SHP77 treated with DMSO at 0.1 percent for 48 hours (cell line): Measurements from ENCODE around the gene ESYT3.
"Not testable (repeated sequence)": the region's sequence is repeated elsewhere in the genome, so short reads cannot be mapped to it uniquely, and the experiment has no call there.

Source experiments
- DNase-seq: peaks from one replicate; lab custom pipeline; 2025; lab: John Stamatoyannopoulos, UW

Gene ESYT3

DNA sequence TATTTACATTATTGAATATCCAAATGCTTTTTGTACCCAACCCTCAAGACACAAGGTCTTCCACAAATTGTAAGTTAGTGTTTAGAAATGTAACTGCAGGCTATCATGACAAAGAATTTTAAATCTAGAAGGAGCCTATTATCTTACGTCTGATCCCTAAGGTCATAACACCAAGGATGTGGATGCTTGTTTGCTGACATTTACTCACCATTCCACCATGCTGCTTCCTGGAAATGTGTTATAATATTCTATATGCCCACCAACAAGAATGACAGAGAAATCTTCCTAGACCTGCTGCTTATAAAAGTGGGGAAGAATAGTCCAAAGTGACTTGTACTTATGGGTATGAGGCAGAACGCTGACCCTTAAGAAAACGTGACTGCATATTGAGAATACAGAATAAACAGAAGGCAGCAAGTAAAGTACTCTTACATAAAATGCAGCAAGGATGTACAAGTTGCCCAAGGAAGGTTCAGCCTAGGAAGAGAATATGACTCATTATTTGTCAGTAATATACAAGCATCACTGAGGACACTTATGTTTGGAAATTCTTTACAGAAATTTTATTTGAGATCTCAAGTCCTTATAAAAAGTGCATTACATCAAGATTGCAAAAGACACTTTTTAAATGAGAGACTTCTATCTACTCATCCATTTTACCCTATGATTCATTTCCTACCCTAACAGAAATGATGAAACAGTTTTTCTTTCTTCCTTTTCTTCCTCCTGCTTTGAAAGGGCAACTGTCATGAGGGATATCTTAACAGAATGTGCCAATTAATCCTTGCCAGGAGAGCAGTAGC lies 59.6 kb downstream of the ESYT3 start:
- DNase-seq, result no peak

DNA sequence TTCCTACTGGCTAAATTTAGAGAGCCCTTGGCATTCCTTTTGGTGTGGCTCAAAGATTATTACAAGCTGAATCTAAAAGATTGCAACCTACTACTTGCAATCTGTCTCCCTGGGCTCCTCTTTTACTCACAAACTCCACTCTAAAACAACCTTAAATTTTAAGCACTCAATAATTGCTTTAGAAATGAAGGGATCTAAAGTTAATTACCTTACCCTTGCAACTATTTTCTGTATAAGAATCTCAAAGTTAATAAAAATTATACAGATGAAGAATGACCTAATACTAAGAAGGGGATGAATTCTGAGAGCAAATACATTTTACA lies 60.2 kb downstream of the ESYT3 start:
- no peak for DNase-seq

DNA sequence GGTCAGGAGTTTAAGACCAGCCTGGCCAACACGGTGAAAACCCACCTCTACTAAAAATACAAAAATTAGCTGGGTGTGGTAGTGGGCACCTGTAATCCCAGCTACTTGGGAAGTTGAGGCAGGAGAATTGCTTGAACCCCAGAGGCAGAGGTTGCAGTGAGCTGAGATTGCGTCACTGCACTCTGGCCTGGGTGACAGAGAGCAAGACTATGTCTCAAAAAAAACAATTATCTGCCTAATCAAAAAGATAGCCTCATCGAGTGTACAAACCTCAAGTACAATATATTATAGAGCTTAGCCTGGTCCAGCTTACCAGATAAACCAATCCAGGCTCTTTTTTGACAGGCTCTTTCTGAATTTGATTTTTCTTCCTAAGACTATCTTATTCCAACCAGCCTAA lies 61.2 kb downstream of the ESYT3 start:
- DNase-seq, result not testable (repeated sequence)

DNA sequence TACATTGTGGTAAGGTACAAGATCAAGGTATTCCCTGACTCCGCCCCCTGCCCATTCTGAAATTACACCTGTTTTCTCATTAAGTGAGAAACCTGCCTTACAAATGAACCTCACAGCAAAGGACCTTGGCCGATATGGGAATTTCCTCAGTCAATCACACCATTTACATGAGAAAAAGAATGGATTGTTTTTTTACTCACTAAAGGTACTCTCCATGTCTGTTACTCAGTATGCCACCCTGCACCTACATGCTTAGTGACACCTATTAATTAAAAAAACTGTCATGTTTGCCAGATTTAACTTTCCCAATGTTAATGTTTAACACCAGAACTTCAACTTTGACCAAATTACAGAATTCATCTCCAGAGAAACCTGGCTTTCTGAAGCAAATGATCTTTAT lies 62.0 kb downstream of the ESYT3 start:
- no peak for DNase-seq

DNA sequence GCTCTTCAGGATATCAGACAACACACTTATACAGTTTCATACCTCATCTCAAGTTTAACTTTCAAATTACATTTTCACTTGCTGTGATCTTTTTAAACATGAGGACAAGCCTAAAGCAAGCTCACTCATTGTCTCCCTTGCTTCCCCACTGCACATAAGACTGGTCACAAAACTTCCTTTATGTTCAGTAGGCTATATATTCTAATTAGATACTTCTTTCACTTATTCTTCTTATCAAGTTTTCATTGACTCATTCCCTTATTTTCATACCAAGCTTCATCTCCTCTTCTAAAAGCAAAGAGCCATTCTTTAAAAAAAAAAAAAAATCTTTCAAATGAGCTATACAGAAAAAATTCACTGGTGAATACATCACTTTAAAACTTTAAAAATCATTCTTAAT lies 62.6 kb downstream of the ESYT3 start:
- no peak for DNase-seq

DNA sequence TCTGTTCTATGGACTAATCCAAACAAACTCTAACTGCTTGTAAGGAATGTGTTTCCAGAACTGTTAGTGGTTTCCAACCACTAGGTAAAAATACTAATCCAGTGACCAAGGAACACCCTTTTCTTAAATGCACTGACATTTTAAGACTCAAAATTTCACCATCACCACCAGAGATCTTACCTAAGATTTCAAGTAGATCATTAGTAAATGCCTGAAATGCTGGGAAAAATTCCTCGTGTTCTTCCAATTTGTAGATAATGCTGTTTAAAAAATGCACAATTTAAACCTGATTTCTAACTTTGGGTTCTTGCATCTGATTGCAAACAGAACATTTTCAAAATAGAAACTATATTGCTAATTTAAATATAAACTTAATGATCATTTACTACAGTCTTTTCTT lies 63.4 kb downstream of the ESYT3 start:
- no peak for DNase-seq

DNA sequence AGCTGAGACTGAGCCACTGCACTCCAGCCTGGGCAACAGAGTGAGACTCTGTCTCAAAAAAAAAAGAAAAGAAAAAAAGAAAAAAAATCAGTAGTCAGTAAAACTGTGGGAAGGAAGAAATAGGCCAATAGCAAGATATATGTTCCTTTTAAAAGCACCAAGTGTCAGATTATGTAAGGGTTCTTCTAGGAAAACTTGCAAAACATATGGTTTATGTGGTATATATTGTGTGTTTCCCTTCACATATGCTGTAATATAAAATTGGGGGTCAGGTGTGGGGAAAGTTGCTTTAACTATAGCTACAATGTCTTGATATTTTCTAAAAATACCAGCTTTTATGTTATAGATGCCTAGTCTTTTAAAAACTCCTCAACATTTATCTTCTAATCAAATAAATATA lies 64.6 kb downstream of the ESYT3 start:
- DNase-seq, result no peak

DNA sequence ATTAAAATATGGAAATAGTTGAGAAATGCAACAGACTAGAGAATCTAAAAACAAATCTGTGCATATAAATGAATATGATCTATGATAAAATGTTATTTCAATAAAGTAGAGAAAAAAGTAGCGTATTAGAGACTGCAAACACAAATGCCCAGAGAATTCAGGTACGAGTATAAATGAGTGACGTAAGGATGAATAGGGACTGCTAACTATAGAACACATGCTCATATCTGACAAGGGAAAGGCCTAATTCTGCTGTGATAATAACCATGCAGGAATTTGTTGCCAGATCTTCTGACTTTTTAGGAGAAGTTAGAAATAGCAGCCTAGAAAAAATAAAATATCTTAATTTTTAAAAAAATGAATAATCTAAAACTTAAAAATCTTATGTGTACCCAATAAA lies 73.1 kb downstream of the ESYT3 start:
- no peak for DNase-seq

DNA sequence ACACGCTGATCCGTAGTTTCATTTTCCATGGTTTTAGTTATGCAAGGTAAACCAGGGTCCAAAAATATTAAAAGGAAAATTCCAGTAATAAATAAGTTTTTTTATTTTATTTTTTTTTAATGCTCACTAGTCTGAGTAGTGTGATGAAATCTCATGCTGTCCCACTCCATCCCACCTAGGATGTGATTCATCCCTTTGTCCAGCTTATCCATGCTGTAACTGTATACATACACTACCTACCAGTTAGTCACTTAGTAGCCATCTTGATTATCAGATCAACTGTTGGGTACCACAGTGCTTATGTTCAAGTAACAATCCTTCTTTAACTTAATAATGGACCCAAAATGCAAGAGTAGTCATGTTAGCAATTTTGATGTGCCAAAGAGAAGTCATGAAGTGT lies 75.2 kb downstream of the ESYT3 start:
- DNase-seq, result no peak

DNA sequence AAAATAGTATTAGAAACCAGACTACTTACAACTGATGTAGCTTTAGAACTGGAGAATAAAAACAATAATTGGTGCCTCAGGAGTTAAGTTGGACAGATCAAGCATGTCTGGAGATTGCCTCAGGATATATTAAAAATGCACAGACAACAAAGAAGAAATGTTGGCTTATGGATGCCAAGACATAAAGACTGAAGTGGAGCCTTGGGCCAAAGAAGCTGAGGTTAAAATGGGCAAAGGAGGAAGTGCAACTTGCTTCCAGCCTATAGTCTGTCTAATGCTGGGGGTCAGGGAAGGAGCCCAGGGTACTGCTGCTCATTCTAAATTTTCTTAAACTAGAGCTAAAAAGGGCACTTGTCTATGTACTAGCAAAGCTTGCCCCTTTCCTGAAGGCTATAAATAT lies 77.5 kb downstream of the ESYT3 start:
- DNase-seq, result no peak

DNA sequence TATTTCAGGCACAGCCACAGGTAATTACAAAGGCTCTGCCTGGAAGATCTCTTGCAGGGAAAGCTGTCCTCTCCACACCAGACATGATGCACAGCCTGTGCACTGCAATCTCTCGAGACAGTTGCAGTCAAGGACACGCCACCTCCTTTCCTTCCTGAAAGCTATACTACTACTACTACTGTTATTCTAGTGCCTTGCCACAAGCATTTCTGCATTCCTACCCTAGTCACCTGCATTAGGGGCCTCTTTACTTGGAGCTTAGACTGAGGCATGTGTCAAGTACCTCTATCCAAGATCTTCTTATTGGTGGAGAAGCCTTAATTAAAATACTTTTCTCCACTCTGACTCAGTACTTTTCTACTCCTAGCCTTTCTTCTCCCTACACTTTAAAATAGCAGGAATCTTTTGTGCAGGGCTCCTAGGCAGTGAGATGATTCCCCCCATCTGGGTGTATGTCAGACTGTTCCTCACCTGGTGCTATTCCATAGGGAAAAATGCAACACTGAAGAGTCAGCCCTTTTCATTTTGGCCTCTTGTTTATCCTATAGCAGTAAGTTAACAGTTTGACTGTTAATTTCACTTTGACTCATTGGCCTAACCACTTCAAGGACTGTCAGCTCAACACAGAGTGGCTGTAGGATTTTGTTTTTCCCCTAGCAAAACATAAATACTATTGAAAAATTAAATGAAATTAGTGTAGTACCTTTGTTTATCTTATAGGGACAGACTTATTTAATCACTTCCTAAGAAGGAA lies 78.9 kb downstream of the ESYT3 start:
- DNase-seq, result no peak

DNA sequence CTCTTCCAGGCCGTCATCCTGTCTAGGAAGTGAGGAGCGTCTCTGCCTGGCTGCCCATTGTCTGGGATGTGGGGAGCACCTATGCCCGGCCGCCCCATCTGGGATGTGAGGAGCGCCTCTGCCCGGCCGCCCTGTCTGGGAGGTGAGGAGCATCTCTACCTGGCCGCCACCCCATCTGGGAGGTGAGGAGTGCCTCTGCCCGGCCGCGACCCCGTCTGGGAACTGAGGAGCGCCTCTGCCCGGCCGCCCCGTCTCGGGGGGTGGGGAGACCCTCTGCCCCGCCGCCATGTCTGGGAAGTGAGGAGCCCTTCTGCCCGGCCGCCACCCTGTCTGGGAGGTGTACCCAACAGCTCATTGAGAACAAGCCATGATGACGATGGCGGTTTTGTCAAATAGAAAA lies 87.0 kb downstream of the ESYT3 start:
- not testable (repeated sequence) for DNase-seq
